OCI-LY3 (cell line): ENCODE results near the gene NCK2.

ENCODE experiments used
- CTCF ChIP-seq: fragments of 200-600, 300-600 bp; sonication (generic); IDR thresholded peaks from 2 replicates; pipeline ENCODE4 v1.5.1; 2014; ENCODE audit warnings: antibody characterized with exemption, low read length, low read depth
- EZH2phosphoT487 ChIP-seq: fragments of 200-600 bp; shearing (Covaris generic); IDR thresholded peaks from 2 replicates; pipeline ENCODE4 v1.6.1; 2018; ENCODE audit warnings: antibody characterized with exemption, mixed run types, low read depth

- TF ChIP-seq CTCF (no peak), EZH2phosphoT487 (no peak)
Measured at GRCh38 chr2:105827351-105828096, 82.8 kb downstream of the NCK2 start.
